Adrenal gland (tissue), 5 donors: Measurements from ENCODE around the gene ADH1C.

Source experiments
- CTCF ChIP-seq, 6 experiments: fragments of 450-650 bp in 4 of 6; fragments of 200-600 bp in 2 of 6; sonication (generic) in 1 of 6; IDR thresholded peaks; 1 replicate in 5 of 6; 2 replicates in 1 of 6; pipeline versions ENCODE4 v1.5.1 to v1.8.0; 2016 to 2021; ENCODE audit warnings: antibody characterized with exemption in 6 of 6, mild to moderate bottlenecking in 2 of 6, moderate library complexity in 1 of 6
- POLR2A ChIP-seq, 2 donors: fragments of 450-650 bp; IDR thresholded peaks; one replicate each; pipeline ENCODE4 v1.6.1; 2017; ENCODE audit warnings: antibody characterized with exemption in 2 of 2, mild to moderate bottlenecking in 2 of 2, moderate library complexity in 1 of 2
- donor health status: DM: no; HTN: no; CAD: no.

DNA sequence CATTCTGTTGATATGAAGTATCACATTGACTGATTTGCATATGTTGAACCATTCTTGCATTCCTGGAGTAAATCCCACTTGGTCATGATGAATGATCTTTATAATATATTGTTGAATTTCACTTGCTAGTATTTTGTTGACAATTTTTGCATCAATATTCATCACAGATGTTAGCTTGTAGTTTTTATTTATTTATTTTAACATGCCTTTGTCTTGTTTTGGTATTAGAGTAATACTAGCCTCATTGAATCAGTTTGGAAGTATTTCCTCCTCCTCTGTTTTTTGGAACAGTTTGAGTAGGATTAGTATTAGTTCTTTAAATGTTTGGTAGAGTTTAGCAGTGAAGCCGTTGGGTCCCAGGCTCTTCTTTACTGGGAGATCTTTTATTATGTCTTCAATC is 13.9 kb upstream of the ADH1C start:
- TF ChIP-seq CTCF (IDR thresholded peaks at IDR 0.05) (no peak), POLR2A (IDR thresholded peaks at IDR 0.05) (no peak)
